GM12873 (cell line): ENCODE measurements around the gene MAGEB1.

Experiments used
- CTCF ChIP-seq: IDR thresholded peaks from 2 replicates; pipeline ENCODE4 v1.5.1; 2012; ENCODE audit warnings: low read depth, mild to moderate bottlenecking, moderate library complexity, low read length, control low read depth; ENCODE audit not compliant: insufficient read depth; ENCODE audit errors: missing control alignments

MAGEB1 gene

GRCh38 chrX:30262763-30263162 lies 15.8 kb downstream of the MAGEB1 start:
- TF ChIP-seq CTCF: no peak

GRCh38 chrX:30270639-30271038 lies 23.7 kb downstream of the MAGEB1 start:
- no peak for TF ChIP-seq CTCF

- no peak for TF ChIP-seq CTCF
Measured at GRCh38 chrX:30275498-30275897, 28.6 kb downstream of the MAGEB1 start.

GRCh38 chrX:30278365-30278764 lies 31.4 kb downstream of the MAGEB1 start:
- TF ChIP-seq CTCF: no peak

- TF ChIP-seq CTCF: no peak
Measured at GRCh38 chrX:30280428-30280827, 33.5 kb downstream of the MAGEB1 start.

- no peak for TF ChIP-seq CTCF
Measured at GRCh38 chrX:30282527-30282926, 35.6 kb downstream of the MAGEB1 start.

- TF ChIP-seq CTCF: no peak
Measured at GRCh38 chrX:30283456-30284200, 36.7 kb downstream of the MAGEB1 start.
